ENCODE data around the gene DDX51.
"Not testable (repeated sequence)": the region's sequence is repeated elsewhere in the genome, so short reads cannot be mapped to it uniquely, and the experiment has no call there.

The DDX51 gene

DNA sequence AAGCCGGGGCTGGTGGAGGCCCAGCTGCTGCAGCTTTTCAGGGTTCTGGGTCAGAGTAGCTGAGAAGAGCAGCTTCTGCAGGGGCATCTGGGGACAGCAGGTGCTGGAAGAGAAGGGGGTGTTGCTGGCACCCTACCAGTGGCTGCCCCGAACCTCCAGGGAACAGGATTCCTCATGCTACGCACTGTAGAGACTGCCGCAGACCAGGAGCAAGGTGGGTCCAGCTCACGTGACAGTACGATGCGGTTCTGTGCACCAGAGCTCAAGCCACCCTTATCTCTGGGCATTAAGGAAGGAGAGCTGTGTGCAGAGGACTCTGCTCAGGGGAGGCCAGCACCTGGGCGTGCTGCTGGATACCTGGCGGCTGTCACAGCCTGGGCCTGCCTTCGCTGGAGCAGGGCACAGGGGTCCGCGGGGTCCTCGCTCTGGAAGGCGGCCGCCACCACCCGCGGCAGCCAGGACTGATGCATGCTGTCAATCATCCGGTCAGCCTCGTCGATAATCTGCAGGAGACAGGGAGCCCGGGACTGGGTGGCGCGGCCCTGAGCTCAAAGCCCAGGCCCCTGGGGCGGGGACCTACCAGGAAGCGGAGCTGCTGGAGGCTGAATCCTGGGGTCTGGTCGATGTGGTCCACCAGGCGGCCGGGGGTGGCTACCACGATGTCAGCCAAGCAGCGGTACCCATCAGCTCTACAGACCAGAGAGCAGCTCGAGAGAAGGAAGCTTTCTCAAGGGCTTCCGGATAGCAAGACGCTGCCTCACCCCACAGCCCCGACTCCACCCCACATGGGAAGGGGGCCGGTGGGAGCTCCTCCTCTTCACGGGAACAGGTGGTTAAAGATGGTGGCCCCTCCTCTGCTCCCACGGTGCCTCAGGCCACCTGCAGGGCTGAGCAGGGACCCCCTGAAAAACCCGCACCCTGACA, 2.9 kb downstream of the DDX51 start:
- no peak for DNase-seq (ENCODE audit: low read depth)

DNA sequence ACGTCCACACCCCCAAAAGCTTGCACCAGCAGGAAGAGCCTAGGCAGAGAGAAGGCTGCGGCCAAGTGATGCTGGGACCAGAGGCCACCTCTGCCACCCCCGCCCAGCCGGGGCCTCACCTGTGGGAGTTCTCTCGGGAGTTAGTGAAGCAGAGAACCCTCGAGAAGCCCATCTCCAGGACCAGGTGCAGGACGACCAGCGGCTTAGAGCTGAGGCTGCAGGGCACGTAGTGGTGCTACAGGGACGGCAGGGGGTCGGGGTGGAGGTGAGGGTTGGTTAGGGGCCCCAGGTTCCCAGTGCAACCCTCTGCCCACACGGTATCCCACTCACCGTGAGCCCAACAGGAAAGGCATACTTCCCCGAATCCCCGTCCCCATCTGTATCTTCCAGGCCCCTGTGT, 3.6 kb downstream of the DDX51 start:
- DNase-seq (ENCODE audit: low read depth) = no peak

DNA sequence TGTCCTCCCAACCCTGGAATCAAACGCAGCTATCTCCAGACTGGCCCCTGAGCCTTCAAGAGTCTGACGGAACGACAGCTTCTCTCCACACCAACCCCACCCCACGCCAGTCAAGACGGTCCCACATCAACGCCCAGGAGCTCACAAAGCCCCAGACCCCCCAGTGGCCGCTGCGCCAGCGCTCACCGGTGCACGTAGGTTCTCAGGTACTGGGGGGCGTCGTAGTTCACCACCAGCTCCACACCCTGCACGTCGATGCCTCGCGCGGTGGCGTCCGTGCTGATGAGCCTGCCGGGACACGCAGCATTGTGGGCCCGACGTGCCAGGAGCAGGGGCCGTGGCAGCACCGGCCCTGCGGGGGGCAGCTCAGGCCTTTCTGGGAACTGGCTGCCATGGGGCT, 4.2 kb downstream of the DDX51 start:
- no peak for DNase-seq (ENCODE audit: low read depth)

DNA sequence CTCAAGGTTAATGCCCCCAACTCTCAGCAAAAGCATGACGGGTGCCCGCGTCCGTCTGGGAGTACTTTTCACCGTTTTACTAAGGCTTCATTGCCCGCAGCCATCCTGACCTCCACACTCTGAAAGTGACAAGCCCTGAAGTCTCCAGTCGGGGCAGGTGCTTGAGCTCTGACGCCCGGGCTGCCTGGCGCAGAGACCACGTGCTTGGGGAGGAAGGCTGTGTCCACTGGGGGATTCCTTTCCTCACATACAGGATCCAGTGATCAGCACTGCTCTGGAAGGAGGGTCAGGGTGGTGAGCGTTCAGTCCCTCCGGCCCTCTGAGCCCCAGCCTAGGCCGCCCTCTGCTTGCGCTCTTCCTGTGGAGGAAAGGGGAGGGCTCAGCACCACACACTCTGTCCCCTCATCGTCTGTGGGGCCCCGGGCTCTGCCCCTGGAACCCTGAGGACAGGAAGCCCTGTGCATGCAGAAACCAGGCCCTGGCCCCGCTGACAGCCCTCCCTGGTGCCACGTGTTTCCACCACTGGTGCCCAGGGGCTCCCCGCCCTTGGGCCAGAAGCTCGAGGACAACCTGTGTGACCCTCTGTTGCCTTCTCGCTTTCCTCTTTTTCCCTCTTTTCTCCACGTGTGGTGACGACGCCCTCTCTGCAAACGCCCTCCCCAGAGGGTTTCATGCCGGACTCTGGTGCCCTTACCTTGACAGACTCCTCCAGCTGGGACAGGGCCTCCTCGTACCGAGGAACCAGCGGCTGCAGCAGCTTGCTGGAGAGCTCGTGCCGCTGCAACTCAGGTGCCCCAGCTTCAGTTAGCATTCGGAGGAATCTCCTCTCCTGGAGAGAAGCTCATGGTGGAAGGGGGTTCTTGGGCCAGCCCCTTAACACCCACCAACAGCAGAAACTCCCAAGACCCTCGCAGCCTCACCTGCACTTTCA, 4.9 kb downstream of the DDX51 start:
- no peak for DNase-seq (ENCODE audit: low read depth)

DNA sequence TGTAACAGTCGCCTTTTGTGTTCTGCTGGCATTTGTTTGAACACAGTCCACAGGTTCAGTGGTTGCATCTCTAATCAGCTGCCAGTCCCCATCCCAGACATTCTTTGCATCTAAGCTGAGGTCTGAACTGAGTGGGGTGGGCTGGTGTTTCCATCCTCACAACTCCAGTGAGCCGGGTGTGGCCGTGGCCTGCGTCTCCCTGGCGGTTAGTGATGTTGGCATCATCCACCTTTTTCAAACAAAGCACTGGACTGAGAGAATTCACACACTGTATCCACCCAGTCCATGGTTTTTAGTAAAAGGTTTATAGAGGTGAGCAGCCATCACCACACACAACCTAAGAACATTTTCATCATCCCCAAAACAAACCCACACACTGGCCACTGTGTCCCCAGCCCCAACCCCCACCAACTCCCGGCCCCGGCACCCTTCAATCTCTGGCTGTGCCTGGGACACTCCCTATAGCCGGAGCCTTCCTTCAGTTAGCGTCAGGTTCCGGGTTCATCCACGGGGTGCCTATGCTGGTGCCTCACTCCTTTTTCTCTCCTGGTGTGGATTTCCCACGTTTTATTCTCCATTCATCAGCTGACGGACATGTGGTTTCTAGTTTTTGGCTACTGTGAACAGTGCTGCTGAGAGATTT, 6.5 kb downstream of the DDX51 start:
- no peak for DNase-seq (ENCODE audit: low read depth)

DNA sequence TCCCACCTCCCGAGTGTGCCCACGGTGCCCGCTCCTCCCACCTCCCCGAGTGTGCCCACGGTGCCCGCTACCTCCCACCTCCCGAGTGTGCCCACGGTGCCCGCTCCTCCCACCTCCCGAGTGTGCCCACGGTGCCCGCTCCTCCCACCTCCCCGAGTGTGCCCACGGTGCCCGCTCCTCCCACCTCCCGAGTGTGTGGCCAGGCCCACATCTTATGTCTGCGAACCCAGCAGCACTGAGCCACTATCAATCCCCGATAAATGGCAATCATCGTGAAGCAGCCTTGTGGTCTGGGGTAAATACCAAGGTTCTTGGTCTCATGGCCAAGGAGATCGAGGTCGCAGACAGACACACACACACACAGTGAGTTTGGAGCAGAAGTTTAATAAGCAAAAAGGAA, 7.9 kb downstream of the DDX51 start:
- DNase-seq (ENCODE audit: low read depth) = not testable (repeated sequence)

DNA sequence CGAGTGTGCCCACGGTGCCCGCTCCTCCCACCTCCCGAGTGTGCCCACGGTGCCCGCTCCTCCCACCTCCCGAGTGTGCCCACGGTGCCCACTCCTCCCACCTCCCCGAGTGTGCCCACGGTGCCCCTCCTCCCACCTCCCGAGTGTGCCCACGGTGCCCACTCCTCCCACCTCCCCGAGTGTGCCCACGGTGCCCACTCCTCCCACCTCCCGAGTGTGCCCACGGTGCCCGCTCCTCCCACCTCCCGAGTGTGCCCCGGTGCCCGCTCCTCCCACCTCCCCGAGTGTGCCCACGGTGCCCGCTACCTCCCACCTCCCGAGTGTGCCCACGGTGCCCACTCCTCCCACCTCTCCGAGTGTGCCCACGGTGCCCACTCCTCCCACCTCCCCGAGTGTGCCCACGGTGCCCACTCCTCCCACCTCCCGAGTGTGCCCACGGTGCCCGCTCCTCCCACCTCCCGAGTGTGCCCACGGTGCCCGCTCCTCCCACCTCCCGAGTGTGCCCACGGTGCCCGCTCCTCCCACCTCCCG, 9.4 kb downstream of the DDX51 start:
- DNase-seq (ENCODE audit: low read depth) = not testable (repeated sequence)

DNA sequence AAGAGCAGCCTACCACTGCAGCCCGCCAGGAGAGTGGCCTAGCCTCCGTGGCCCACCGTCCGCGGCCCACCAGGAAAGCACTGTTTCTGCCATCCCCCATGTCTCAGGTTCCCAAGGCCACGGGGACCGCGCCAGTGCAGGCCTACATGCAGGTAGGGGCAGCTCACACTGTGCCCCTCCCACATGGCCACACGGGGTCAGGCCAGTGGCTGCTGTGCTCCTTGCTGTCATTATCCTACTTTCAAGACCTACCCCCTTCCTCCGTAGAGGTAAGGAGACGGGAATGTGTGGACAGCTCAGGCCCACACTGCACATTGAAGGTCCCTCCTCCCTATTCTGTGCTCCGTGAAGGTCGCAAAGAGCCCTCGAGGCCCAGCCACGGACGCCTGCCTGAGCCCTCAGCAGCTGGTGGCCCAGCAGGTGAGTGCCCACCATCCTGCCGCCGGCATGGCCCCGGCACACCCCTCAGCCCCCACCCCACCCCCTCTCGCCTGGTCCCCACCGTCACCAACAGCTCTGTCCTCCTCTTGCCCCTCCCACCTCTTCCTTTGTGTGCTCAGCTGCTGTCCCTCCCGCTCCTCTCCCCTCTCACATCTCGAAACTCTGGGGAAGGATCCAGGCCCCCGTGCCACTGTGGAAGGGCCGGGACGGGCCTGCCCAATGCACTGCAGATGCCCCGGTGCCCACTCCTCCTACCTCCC, 10.0 kb downstream of the DDX51 start:
- DNase-seq (ENCODE audit: low read depth) = no peak

DNA sequence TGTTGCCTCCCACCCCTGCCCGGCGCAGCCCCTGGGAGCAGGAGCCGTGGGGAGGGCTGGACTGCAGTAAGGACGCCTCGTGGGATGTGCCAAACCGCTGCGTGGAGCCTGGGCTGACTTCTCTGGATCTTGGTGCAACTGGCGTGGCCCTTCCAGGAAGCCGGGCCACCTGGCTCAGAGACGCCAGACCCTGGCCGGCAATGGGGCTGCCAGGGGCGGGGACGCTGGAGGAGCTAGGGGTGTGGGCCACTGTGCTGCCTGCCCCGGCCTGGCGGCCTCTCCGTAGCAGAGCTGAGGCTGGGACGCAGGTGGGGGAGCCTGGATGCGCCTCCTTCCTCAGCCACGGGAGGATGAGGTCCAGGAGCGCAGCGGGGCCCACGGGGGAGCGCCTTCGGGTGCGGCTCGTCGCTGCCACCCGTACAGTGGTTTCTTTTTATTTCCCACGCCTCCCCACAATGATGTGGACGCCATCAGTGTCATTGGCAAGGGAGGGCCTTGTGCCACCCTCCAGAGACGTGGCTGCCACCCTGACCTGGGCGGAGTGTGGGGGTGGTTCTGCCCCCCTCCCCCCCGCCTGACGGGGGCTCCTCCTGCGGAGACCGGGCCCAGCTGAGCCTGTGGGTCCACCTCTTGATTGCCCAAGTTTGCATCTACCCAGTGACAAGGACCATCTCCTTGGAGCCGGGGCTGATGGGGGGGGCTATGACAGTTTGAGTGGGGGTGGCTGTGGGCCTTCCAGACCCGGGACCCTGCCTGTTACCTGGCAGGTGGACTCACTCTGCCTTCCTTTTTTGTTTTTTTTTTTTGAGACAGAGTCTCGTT, 11.3 kb downstream of the DDX51 start:
- no peak for DNase-seq (ENCODE audit: low read depth)

DNA sequence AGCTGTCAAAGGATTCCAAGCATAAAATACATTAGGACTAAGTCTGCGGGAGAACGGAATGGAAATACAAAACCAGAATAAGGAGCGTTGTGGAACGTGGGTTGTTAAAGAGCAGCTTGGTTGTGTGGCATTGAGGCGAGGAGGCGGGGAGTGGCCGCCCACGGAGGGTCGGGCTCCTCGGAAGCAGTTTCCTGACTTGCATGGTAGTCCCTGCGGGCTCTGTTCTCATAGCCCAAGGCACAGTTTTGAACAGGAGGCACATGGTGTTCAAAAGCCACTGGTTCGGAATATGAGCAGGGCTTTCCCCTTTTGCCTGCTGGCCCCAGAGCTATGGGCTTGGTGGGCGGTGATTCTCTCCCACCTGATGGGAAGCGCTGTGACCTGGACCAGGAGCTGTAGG, 12.2 kb downstream of the DDX51 start:
- DNase-seq (ENCODE audit: low read depth) = no peak

DNA sequence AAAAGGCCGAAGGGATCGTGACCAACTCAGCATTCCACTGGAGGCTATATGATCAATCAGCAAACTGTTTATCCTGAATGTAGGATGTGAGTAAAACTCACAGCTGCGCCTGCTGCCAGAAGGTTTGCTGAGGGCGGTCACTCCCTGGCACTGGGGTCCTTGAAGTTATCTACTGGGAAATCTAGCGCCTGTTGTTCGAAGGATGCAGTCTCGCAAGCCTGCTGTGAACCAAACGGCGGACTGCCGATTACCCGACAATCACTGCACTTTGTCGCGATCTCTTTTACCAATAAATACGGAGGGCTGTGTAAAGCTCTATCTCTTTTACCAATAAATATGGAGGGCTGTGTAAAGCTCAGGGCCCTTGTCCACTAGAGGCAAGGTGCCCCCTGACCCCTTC, 12.9 kb downstream of the DDX51 start:
- no peak for DNase-seq (ENCODE audit: low read depth)

DNA sequence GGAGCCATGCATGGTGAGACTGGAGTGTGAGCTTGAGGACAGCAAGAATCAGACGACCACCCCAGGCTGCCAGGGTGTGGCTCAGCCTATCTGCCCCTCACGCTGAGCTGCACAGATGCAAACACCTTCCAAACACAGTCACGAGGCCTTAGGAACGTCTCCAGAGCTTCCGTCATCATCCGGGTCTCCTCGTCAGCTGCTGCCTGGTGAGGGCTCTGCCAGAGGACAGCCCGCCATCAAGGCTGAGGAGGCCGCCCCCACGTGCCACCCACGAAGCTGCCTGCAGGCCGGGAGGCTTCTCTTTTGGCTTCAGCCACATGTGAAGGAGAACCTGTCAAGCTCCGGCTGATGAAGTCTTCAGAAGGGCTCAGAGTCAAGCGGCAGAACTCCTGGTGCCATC, 13.4 kb downstream of the DDX51 start:
- no peak for DNase-seq (ENCODE audit: low read depth)

DNA sequence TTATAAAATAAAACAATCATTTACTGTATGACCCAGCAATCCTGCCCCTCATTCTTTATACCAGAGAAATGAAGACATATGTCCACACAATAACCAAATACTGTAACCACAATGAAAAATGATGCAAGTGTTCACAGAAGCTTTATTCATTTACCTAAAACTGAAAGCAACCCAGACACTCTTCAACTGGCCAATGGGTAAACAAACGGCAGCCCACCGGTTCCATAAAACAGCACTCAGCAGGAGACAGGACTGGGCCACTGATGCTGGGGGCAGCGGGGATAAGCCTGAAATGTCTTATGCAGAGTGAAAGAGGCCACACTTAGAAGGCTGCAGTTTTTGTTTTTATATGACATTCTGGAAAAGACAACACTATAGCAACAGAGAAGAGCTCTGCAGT, 15.1 kb downstream of the DDX51 start:
- DNase-seq (ENCODE audit: low read depth) = no peak

DNA sequence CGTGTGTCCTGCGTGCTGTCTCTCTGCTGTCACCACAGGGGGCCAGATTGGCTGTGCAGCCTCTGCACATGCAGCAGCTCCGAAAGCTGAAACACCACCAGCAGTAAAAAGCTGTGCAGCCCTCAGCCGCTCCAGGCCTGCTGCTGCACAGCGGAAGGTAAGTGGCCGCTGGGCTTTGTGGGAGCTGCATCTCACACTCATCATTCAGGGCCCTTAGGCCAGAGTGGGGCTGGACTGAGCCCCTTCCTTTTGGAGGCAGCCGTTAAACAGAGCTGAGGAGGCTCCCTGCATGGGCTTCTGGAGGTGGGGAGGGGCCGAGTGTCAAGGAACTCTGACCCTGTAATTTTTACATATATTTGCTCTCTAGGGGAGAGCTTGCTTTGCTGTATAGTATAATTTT, 17.1 kb downstream of the DDX51 start:
- DNase-seq (ENCODE audit: low read depth) = no peak

DNA sequence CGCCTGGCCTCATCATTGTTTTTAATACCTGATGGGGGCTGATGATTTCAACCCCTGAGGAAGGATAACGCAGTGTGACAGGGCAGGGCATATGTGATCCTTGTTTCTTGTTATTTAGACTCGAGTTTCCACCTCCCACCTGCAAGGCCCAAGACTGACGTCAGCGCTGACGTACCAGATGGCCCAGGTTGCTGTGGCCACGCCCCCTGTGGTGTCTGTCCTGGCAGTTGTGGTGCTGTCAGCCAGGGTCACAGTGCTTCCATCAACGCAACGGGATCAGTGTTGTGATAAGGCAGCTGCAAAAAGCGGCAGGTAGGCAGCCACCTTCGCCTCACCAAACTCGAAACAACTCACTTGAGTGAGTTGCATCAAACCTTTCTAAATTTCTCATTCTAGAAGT, 18.4 kb downstream of the DDX51 start:
- no peak for DNase-seq (ENCODE audit: low read depth)

DNA sequence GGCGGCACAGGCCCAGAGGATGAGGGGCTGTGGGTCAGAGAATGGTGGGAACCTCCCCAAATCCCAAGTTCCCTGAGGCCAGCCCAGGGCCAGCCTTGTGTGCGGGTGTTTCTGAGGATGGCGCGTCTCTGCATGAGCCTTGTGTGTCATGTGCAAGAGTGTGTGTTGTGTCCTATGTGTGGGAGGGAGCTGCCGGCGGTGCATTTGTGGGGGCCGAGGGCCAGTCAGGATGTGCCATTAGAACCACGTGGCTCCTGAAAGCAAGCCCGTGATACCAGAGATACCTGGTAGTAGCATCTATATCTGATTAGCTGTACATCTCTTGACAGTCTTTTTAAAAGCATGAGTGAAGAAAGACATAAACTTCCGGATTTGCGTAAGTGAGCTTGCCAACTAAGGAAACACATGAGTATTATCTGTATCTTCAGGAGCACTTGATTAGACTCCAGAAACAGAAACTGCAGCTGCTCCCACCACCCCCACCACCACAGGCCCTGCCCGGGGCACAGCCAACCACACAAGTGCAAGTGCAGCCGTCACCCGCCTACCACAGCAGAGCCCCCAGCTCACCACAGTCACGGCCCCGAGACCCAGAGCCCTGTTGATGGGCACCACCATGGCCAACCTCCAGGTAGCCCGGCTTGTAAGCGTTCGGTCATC, 19.2 kb downstream of the DDX51 start:
- no peak for DNase-seq (ENCODE audit: low read depth)

DNA sequence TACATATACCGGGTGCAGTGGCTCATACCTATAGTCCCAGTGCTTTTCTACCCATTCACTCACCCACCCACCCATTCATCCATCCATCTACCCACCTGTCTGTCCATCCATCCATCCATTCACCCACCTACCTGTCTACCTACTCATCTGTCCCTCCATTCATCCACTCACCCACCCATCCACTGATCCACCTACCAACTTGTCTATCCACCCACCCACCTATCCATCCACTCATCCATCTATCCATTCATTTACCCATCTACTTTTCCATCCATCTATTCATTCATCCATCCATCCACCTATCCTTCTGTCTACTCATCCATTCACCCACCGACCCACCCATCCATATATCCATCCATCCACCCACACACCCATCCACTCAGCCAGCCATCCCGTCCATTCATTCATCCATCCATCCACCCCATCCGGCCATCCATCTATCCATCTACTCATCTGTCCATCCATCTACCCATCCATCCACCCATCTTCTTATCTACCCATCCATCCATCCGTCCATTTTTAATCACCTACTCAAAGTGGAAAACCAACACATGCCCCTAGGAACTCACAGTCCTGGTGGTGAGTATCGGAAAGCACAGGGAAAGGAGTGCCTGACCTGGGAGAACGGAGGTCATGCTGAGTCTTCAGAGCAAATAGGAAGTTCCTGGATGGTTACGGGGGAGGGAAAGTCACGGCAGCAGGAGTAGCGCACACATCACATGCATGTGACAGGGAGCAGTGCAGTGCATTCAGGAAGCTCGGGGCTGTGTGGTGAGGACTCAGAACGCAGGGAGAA, 20.0 kb downstream of the DDX51 start:
- DNase-seq (ENCODE audit: low read depth) = no peak

DNA sequence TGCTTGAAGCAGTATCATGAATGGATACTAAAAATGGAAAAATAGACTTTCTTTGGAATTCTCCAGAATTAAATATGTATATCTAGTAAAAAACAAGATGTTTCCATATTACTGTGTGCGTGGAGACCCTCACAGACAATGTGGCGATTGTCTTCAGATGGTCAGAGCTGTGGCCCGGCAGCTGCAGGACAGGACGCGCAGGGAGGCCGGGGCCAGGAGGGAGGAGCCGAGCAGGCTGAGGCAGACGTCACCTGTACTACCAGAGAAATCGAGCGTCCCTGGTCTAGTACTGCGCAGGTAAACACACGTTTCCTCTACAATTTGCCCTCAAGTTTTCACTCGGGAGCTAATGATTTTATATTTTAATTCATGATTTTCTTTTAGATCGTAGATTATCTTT, 22.8 kb downstream of the DDX51 start:
- no peak for DNase-seq (ENCODE audit: low read depth)

DNA sequence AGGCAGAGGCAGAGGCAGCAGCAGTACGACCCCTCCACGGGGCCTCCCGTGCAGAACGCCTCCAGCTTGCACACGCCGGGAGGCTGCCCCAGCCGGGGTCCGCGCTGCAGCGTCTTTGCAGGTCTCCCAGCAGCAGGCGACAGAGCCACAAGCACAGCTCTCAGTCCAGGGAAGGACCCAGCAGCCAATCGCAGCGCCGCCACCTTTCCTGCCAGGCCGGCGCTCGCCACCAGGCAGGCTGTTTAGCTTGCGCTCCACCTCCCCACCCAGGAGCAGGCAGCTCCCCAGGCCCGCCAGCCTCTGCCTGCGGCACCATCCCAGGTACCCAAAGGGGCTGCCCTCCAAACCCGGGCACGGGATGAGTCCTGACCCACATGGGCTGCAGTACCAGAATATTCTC, 25.2 kb downstream of the DDX51 start:
- no peak for DNase-seq (ENCODE audit: low read depth)

DNA sequence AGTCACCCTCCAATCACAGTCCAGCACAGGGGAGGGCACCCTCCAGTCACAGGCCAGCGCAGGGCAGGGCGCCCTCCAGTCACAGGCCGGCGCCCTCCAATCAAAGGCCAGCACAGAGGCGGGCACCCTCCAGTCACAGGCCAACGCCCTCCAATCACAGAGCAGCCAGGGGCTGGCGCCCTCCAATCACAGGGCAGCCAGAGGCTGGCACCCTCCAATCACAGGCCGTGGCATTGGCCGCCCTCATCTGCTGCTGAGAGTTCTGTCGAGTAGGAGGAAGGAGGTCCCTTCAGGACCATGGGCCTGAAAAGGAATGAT, 26.6 kb downstream of the DDX51 start:
- no peak for DNase-seq (ENCODE audit: low read depth)
